NCI-H69 (cell line): ENCODE data around the gene PKD1.

Experiments
- DNase-seq: peaks from one replicate; lab custom pipeline; 2025; lab: John Stamatoyannopoulos, UW

The PKD1 gene

GRCh38 chr16:2046893-2047329, 88.8 kb downstream of the PKD1 start:
- DNase-seq = peak; percentile 82

GRCh38 chr16:2045965-2046892, 89.5 kb downstream of the PKD1 start:
- DNase-seq = no peak

GRCh38 chr16:2044541-2044940, 91.2 kb downstream of the PKD1 start:
- no peak for DNase-seq

- peak; percentile 37 for DNase-seq
Observed at GRCh38 chr16:2043667-2044451, 91.8 kb downstream of the PKD1 start.

GRCh38 chr16:2042986-2043666, 92.6 kb downstream of the PKD1 start:
- no peak for DNase-seq

- peak; percentile 41 for DNase-seq
Observed at GRCh38 chr16:2042171-2042985, 93.3 kb downstream of the PKD1 start.

- no peak for DNase-seq
Observed at GRCh38 chr16:2040787-2041522, 94.7 kb downstream of the PKD1 start.

- DNase-seq = no peak
Observed at GRCh38 chr16:2040041-2040786, 95.5 kb downstream of the PKD1 start.

GRCh38 chr16:2039274-2040031, 96.2 kb downstream of the PKD1 start:
- peak; percentile 47 for DNase-seq
